Uterus (tissue), 2 donors: ENCODE measurements around the gene SLC25A4.

Source experiments
- CTCF ChIP-seq, 4 experiments: fragments of 200-600 bp in 2 of 4; fragments of 450-650 bp in 2 of 4; sonication (generic) in 2 of 4; IDR thresholded peaks; one replicate each; pipeline ENCODE4 v1.5.1; 2016 to 2019; ENCODE audit warnings: antibody characterized with exemption in 4 of 4, mild to moderate bottlenecking in 2 of 4, moderate library complexity in 1 of 4
- POLR2A ChIP-seq, 2 donors: fragments of 450-650 bp; IDR thresholded peaks; one replicate each; pipeline ENCODE4 v1.6.1; 2016; ENCODE audit warnings: antibody characterized with exemption in 2 of 2, mild to moderate bottlenecking in 1 of 2, moderate library complexity in 1 of 2

- TF ChIP-seq CTCF (IDR thresholded peaks at IDR 0.05) (no peak), POLR2A (IDR thresholded peaks at IDR 0.05) (no peak)
Measured at GRCh38 chr4:185098474-185098873, 44.6 kb upstream of the SLC25A4 start.
